ENCODE data around the gene ARHGEF38. TPM values are rescaled to one million over a fixed set of nuclear protein-coding genes. Genes with fewer than 3 reads are reported as not detected.

The ARHGEF38 gene
- total RNA-seq, 1 donor from 2014 or later, result not detected

GRCh38 chr4:105546086-105546485 lies 6.3 kb upstream of the ARHGEF38 start:
- TF ChIP-seq, protein P1, sequence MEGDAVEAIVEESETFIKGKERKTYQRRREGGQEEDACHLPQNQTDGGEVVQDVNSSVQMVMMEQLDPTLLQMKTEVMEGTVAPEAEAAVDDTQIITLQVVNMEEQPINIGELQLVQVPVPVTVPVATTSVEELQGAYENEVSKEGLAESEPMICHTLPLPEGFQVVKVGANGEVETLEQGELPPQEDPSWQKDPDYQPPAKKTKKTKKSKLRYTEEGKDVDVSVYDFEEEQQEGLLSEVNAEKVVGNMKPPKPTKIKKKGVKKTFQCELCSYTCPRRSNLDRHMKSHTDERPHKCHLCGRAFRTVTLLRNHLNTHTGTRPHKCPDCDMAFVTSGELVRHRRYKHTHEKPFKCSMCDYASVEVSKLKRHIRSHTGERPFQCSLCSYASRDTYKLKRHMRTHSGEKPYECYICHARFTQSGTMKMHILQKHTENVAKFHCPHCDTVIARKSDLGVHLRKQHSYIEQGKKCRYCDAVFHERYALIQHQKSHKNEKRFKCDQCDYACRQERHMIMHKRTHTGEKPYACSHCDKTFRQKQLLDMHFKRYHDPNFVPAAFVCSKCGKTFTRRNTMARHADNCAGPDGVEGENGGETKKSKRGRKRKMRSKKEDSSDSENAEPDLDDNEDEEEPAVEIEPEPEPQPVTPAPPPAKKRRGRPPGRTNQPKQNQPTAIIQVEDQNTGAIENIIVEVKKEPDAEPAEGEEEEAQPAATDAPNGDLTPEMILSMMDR (IDR thresholded peaks at IDR 0.05), result no peak
- Histone ChIP-seq H3K36me3 (no peaks in the 10 kb centered on the region), H3K9me3 (no peaks in the 10 kb centered on the region), H3K27ac (no peak overlapping the region), H3K4me1 (no peaks in the 10 kb centered on the region), H3K4me3 (no peak overlapping the region), H3K27me3 (no peaks in the 10 kb centered on the region)
- no peak for DNase-seq (ENCODE audit: low spot score in 2 of 2)
- intact Hi-C loops (cut with DNase I), result no loop called here

GRCh38 chr4:105547769-105548168 lies 4.7 kb upstream of the ARHGEF38 start:
- H3K27me3 ChIP-seq, result no peaks in the 10 kb centered on the region
- intact Hi-C loops (cut with DNase I), result no loop called here
- H3K4me3 ChIP-seq, result no peak overlapping the region
- no peaks in the 10 kb centered on the region for H3K4me1 ChIP-seq
- H3K27ac ChIP-seq, result no peak overlapping the region
- DNase-seq (ENCODE audit: low spot score in 2 of 2), result no peak
- H3K36me3 ChIP-seq, result no peaks in the 10 kb centered on the region
- H3K9me3 ChIP-seq, result no peaks in the 10 kb centered on the region
- TF ChIP-seq, protein P1 (IDR thresholded peaks at IDR 0.05), result no peak

DNA sequence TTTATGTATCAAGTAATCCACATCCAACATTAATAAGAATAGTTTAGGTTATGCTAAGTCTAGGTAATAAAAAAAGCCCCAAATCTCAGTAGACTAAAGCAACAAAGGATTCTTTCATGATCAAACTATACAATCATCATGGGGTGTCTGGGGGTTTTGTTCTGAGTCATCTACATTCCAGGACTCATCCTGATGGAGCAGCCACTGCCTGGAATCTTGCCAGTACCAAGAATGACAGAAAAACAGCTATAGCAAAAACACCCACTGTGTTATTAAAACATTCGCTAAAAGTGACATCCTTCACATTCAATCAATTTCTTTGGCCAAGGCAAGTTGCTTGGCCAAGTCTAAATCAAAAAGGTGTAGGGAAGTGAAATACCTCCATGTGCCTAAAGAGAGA lies 3.9 kb upstream of the ARHGEF38 start:
- intact Hi-C loops (cut with DNase I), result no loop called here
- no peak for DNase-seq (ENCODE audit: low spot score in 2 of 2)
- Histone ChIP-seq H3K4me1 (no peaks in the 10 kb centered on the region), H3K27me3 (no peaks in the 10 kb centered on the region), H3K27ac (no peak overlapping the region), H3K9me3 (no peaks in the 10 kb centered on the region), H3K4me3 (no peak overlapping the region), H3K36me3 (no peaks in the 10 kb centered on the region)
- TF ChIP-seq, protein P1 (IDR thresholded peaks at IDR 0.05), result no peak

GRCh38 chr4:105550641-105551040 lies 1.8 kb upstream of the ARHGEF38 start:
- Histone ChIP-seq H3K36me3 (no peaks in the 10 kb centered on the region), H3K27me3 (no peaks in the 10 kb centered on the region), H3K4me1 (no peaks in the 10 kb centered on the region), H3K4me3 (no peak overlapping the region), H3K27ac (no peak overlapping the region), H3K9me3 (no peaks in the 10 kb centered on the region)
- no peak for DNase-seq (ENCODE audit: low spot score in 2 of 2)
- intact Hi-C loops (cut with DNase I), result no loop called here
- TF ChIP-seq, protein P1 (IDR thresholded peaks at IDR 0.05), result no peak

- TF ChIP-seq, protein P1 (IDR thresholded peaks at IDR 0.05), result no peak
- no peak for DNase-seq (ENCODE audit: low spot score in 2 of 2)
- Histone ChIP-seq H3K9me3 (no peaks in the 10 kb centered on the region), H3K36me3 (no peaks in the 10 kb centered on the region), H3K27me3 (no peaks in the 10 kb centered on the region), H3K4me1 (peaks cover 0 to 2% of the 10 kb centered on the region in 2 donors), H3K27ac (no peak overlapping the region), H3K4me3 (no peak overlapping the region)
- intact Hi-C loops (cut with DNase I), result no loop called here
These were observed 3.0 kb downstream of the ARHGEF38 start for GRCh38 chr4:105555409-105555808.

DNA sequence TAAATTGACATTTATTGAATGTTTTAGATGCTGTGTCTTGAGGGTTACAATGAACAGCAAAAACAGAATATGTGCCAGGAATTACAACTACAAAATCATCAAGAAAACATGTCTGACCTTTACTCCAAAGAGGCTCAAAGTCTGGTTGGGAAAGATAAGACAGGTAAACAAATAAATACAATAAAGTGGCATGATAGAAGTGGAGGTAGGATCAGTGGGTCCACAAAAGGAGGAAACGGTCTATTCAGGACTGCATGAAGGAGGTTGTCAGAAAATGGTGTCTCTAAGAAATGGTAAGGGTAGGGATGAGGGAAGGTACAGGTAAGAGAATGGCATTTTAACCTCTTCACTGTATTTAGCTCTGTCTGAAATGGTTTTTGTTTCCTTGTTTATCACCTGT lies 3.8 kb downstream of the ARHGEF38 start:
- intact Hi-C loops (cut with DNase I), result no loop called here
- Histone ChIP-seq H3K9me3 (no peaks in the 10 kb centered on the region), H3K4me3 (no peak overlapping the region), H3K36me3 (no peaks in the 10 kb centered on the region), H3K4me1 (peaks cover 0 to 2% of the 10 kb centered on the region in 2 donors), H3K27ac (no peak overlapping the region), H3K27me3 (no peaks in the 10 kb centered on the region)
- TF ChIP-seq, protein P1 (IDR thresholded peaks at IDR 0.05), result no peak
- no peak for DNase-seq (ENCODE audit: low spot score in 2 of 2)

All from ascending aorta (tissue), 2 donors.